ENCODE measurements around the gene APOF. TPM values are rescaled to one million over a fixed set of nuclear protein-coding genes. Genes with fewer than 3 reads are reported as not detected.

The APOF gene
- total and polyA plus RNA-seq, 9 of the 15 experiments (the other 6 are each of a cell fraction or from before 2014, with no cell fraction given): 0.09 to 0.15 (median 0.12) TPM; not detected in 5

DNA sequence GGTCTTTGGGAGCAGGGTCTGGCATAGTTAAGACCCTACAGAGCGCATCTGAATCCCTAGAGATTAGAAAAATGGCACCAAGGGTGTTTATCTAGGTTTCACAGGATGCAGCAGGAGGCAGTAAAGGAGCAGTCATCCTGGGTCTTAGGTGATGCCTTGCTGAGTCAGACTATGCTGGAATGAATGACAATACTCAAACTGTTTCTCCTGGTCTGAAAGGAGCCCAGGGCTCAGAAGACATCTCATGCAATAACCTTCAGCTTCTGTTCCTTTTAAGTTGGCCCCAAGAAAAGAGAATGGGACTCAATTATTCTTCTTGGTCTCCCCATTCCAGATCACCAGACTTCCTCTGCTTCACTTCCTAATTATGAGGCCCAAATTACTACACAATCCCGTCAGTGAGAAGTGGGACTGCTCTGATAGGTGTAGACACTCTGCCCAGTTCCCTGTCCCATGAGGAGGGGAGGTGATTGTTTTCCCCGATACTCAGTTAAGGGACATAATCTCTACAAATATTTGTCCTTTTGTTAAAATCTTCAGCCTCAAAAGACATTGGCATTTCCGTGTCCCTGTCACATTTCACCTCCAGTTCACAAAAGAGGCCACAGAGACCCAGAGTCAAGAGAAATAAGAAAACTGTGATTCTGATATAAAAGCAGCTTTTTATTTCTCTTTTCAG, 14.8 kb upstream of the APOF start (continued):
- TF ChIP-seq ZBTB7A (IDR thresholded peaks at IDR 0.05; ENCODE audit: borderline replicate concordance, control insufficient read depth, low read depth, low read length) (peak; percentile 87; the same call in 1 of the 2 replicates), ZEB2 (IDR thresholded peaks at IDR 0.05) (peak; percentile 74), RCOR1 (IDR thresholded peaks at IDR 0.05; ENCODE audit: borderline replicate concordance in 1 of 2, low read depth in 2 of 2, low read length in 2 of 2) (peak in 1 of 2 experiments; percentile 63; a peak in 1 of 4 replicates), PHF21A (IDR thresholded peaks at IDR 0.05; ENCODE audit: borderline replicate concordance, low read depth) (peak; percentile 32; the same call in 1 of the 2 replicates), CBFA2T2 (conservative IDR thresholded peaks at IDR 0.05) (peak; percentile 93), KDM1A (IDR thresholded peaks at IDR 0.05) (peak; percentile 53 to 72; a peak in 3 of 4 replicates), PRDM10 (IDR thresholded peaks at IDR 0.05; ENCODE audit: partially characterized antibody) (peak; percentile 25), PKNOX1 (IDR thresholded peaks at IDR 0.05) (peak; percentile 9; the same call in 1 of the 2 replicates), NBN (IDR thresholded peaks at IDR 0.05; ENCODE audit: low read depth) (0 out of 2 replicates have a peak, but pooled peaks have one; percentile 50), ATF7 (IDR thresholded peaks at IDR 0.05) (peak; percentile 55; the same call in 1 of the 2 replicates), NCOR1 (IDR thresholded peaks at IDR 0.05) (peak; percentile 85), STAT5A (IDR thresholded peaks at IDR 0.05; ENCODE audit: borderline replicate concordance, low read length) (peak; percentile 70), HDGF (IDR thresholded peaks at IDR 0.05) (no peak), CTBP1 (IDR thresholded peaks at IDR 0.05; ENCODE audit: borderline replicate concordance) (peak; percentile 86), C11orf30 (IDR thresholded peaks at IDR 0.05; ENCODE audit: low read depth) (peak; percentile 93), ZNF764 (CRISPR knock-in tag; IDR thresholded peaks at IDR 0.05; ENCODE audit: low read depth) (peak; percentile 67; the same call in 1 of the 2 replicates), KLF1 (tag; IDR thresholded peaks at IDR 0.05) (no peak), ADNP (tag; IDR thresholded peaks at IDR 0.05) (no peak), SMARCE1 (IDR thresholded peaks at IDR 0.05) (peak; percentile 78; the same call in 1 of the 2 replicates), SPI1 (IDR thresholded peaks at IDR 0.05; ENCODE audit: borderline replicate concordance, low read depth, low read length) (peak; percentile 40; the same call in 1 of the 2 replicates), HINFP (tag; conservative IDR thresholded peaks at IDR 0.05; ENCODE audit: low read depth) (0 out of 2 replicates have a peak, but pooled peaks have one; percentile 3), L3MBTL2 (IDR thresholded peaks at IDR 0.05) (0 out of 2 replicates have a peak, but pooled peaks have one; percentile 22), ELF1 (tag; IDR thresholded peaks at IDR 0.05) (peak; percentile 22; the same call in 1 of the 2 replicates), TBL1XR1 (IDR thresholded peaks at IDR 0.05; ENCODE audit: low read length in 2 of 2) (no peak; a peak in 1 of 4 replicates), FOSL1 (tag; conservative IDR thresholded peaks at IDR 0.05) (peak; percentile 88)

Data from K562 (cell line).